Activated gamma-delta T cell (primary cell): Measurements from ENCODE around the gene GOLGA6L7.
"Not testable (repeated sequence)": the region's sequence is repeated elsewhere in the genome, so short reads cannot be mapped to it uniquely, and the experiment has no call there.

Experiments used
- DNase-seq: peaks from one replicate; lab custom pipeline; 2025; lab: John Stamatoyannopoulos, UW

Gene GOLGA6L7

GRCh38 chr15:28844147-28844546, 4.3 kb downstream of the GOLGA6L7 start:
- DNase-seq = not testable (repeated sequence)

GRCh38 chr15:28843520-28843919, 4.9 kb downstream of the GOLGA6L7 start:
- not testable (repeated sequence) for DNase-seq

GRCh38 chr15:28842210-28842609, 6.2 kb downstream of the GOLGA6L7 start:
- DNase-seq = not testable (repeated sequence)

GRCh38 chr15:28840285-28840684, 8.2 kb downstream of the GOLGA6L7 start:
- DNase-seq = not testable (repeated sequence)

GRCh38 chr15:28834957-28835585, 13.4 kb downstream of the GOLGA6L7 start:
- not testable (repeated sequence) for DNase-seq

GRCh38 chr15:28831897-28832587, 16.4 kb downstream of the GOLGA6L7 start:
- DNase-seq = peak; percentile 42

- not testable (repeated sequence) for DNase-seq
These were observed 27.0 kb downstream of the GOLGA6L7 start for GRCh38 chr15:28821420-28821819.

- not testable (repeated sequence) for DNase-seq
These were observed 28.5 kb downstream of the GOLGA6L7 start for GRCh38 chr15:28819930-28820295.

- DNase-seq = not testable (repeated sequence)
These were observed 29.2 kb downstream of the GOLGA6L7 start for GRCh38 chr15:28819019-28819929.

GRCh38 chr15:28818168-28818567, 30.3 kb downstream of the GOLGA6L7 start:
- DNase-seq = not testable (repeated sequence)

GRCh38 chr15:28814059-28814458, 34.4 kb downstream of the GOLGA6L7 start:
- not testable (repeated sequence) for DNase-seq

- DNase-seq = not testable (repeated sequence)
These were observed 35.1 kb downstream of the GOLGA6L7 start for GRCh38 chr15:28813392-28813791.

GRCh38 chr15:28811852-28812550, 36.4 kb downstream of the GOLGA6L7 start:
- not testable (repeated sequence) for DNase-seq

GRCh38 chr15:28810444-28810843, 38.0 kb downstream of the GOLGA6L7 start:
- not testable (repeated sequence) for DNase-seq

GRCh38 chr15:28808136-28808535, 40.3 kb downstream of the GOLGA6L7 start:
- not testable (repeated sequence) for DNase-seq

GRCh38 chr15:28800366-28800765, 48.1 kb downstream of the GOLGA6L7 start:
- not testable (repeated sequence) for DNase-seq

- DNase-seq = not testable (repeated sequence)
These were observed 50.2 kb downstream of the GOLGA6L7 start for GRCh38 chr15:28798234-28798633.

- DNase-seq = not testable (repeated sequence)
These were observed 54.2 kb downstream of the GOLGA6L7 start for GRCh38 chr15:28794231-28794630.
